Activated CD8-positive, alpha-beta memory T cell treated with anti-CD3 and anti-CD28 coated beads, Interleukin-2, amount 50 U/mL, for 4 hours (primary cell): ENCODE data around the gene GDF7.

Source experiments
- DNase-seq: peaks from one replicate; pipeline ENCODE4 v3.0.0-alpha.2; 2020

GDF7 gene

GRCh38 chr2:20666304-20667150, at the start of gene GDF7:
Gene GDF7, plus strand, starts transcription at chr2:20667144. Its CDS starts 96 bp downstream, at chr2:20667240.
- DNase-seq, result no peak

- peak; percentile 8 for DNase-seq
Observed at GRCh38 chr2:20617892-20618467, 49.0 kb upstream of the GDF7 start.

GRCh38 chr2:20618468-20618885, 48.5 kb upstream of the GDF7 start:
- DNase-seq, result no peak

- DNase-seq, result no peak
Observed at GRCh38 chr2:20618886-20619521, 47.9 kb upstream of the GDF7 start.

GRCh38 chr2:20619624-20620024, 47.3 kb upstream of the GDF7 start:
- DNase-seq, result no peak

GRCh38 chr2:20620271-20620681, 46.7 kb upstream of the GDF7 start:
- no peak for DNase-seq

- no peak for DNase-seq
Observed at GRCh38 chr2:20620696-20621365, 46.1 kb upstream of the GDF7 start.

- no peak for DNase-seq
Observed at GRCh38 chr2:20621366-20622295, 45.3 kb upstream of the GDF7 start.

GRCh38 chr2:20622296-20622686, 44.7 kb upstream of the GDF7 start:
- peak; percentile 5 for DNase-seq

- no peak for DNase-seq
Observed at GRCh38 chr2:20622731-20623130, 44.2 kb upstream of the GDF7 start.

GRCh38 chr2:20623241-20623640, 43.7 kb upstream of the GDF7 start:
- peak; percentile 10 for DNase-seq

GRCh38 chr2:20623741-20624155, 43.2 kb upstream of the GDF7 start:
- DNase-seq, result peak; percentile 9

GRCh38 chr2:20624156-20624883, 42.6 kb upstream of the GDF7 start:
- no peak for DNase-seq

- peak; percentile 6 for DNase-seq
Observed at GRCh38 chr2:20624884-20625485, 42.0 kb upstream of the GDF7 start.

GRCh38 chr2:20625491-20626391, 41.2 kb upstream of the GDF7 start:
- peak; percentile 10 for DNase-seq

- DNase-seq, result no peak
Observed at GRCh38 chr2:20626392-20626697, 40.6 kb upstream of the GDF7 start.

- DNase-seq, result peak; percentile 5
Observed at GRCh38 chr2:20626698-20627513, 40.0 kb upstream of the GDF7 start.

GRCh38 chr2:20627712-20628380, 39.1 kb upstream of the GDF7 start:
- peak; percentile 5 for DNase-seq

GRCh38 chr2:20629181-20629580, 37.8 kb upstream of the GDF7 start:
- DNase-seq, result no peak
